Measurements from ENCODE around the gene DDX41.
"Not testable (repeated sequence)": the region's sequence is repeated elsewhere in the genome, so short reads cannot be mapped to it uniquely, and the experiment has no call there.

DDX41 gene

GRCh38 chr5:177490311-177490991 lies 26.3 kb downstream of the DDX41 start:
- H3K27me3 ChIP-seq (ENCODE audit: control insufficient read depth in 1 of 2, insufficient read depth in 2 of 2, low read length in 2 of 2): no peaks in the 10 kb centered on the region
- H3K36me3 ChIP-seq (ENCODE audit: control insufficient read depth in 2 of 2, insufficient read depth in 2 of 2, low read length in 2 of 2): peaks cover 46 to 49% of the 10 kb centered on the region in 2 donors
- H3K9me3 ChIP-seq (ENCODE audit: control insufficient read depth in 2 of 2, low read length in 2 of 2): no peaks in the 10 kb centered on the region
- H3K9ac ChIP-seq (ENCODE audit: low read length in 2 of 2): peak overlapping the region in 1 of 2 donors; percentile 18
- H3K27ac ChIP-seq (ENCODE audit: low read length): peak overlapping the region; percentile 77
- H3K4me3 ChIP-seq (ENCODE audit: low read length in 2 of 2): peak overlapping the region in 1 of 2 donors; percentile 22
- peaks cover 81% of the 10 kb centered on the region for H3K4me1 ChIP-seq (ENCODE audit: control insufficient read depth, insufficient read depth, low read length)

GRCh38 chr5:177489119-177489716 lies 27.5 kb downstream of the DDX41 start:
- H3K36me3 ChIP-seq (ENCODE audit: control insufficient read depth in 2 of 2, insufficient read depth in 2 of 2, low read length in 2 of 2): peaks cover 49 to 56% of the 10 kb centered on the region in 2 donors
- no peaks in the 10 kb centered on the region for H3K9me3 ChIP-seq (ENCODE audit: control insufficient read depth in 2 of 2, low read length in 2 of 2)
- no peak overlapping the region for H3K4me3 ChIP-seq (ENCODE audit: low read length in 2 of 2)
- H3K27me3 ChIP-seq (ENCODE audit: control insufficient read depth in 1 of 2, insufficient read depth in 2 of 2, low read length in 2 of 2): no peaks in the 10 kb centered on the region
- H3K9ac ChIP-seq (ENCODE audit: low read length in 2 of 2): no peak overlapping the region
- H3K27ac ChIP-seq (ENCODE audit: low read length): peak overlapping the region; percentile 77
- peaks cover 81% of the 10 kb centered on the region for H3K4me1 ChIP-seq (ENCODE audit: control insufficient read depth, insufficient read depth, low read length)

- H3K27ac ChIP-seq (ENCODE audit: low read length): peak overlapping the region; percentile 77
- H3K36me3 ChIP-seq (ENCODE audit: control insufficient read depth in 2 of 2, insufficient read depth in 2 of 2, low read length in 2 of 2): peaks cover 52 to 58% of the 10 kb centered on the region in 2 donors
- H3K4me1 ChIP-seq (ENCODE audit: control insufficient read depth, insufficient read depth, low read length): peaks cover 81% of the 10 kb centered on the region
- H3K9me3 ChIP-seq (ENCODE audit: control insufficient read depth in 2 of 2, low read length in 2 of 2): no peaks in the 10 kb centered on the region
- H3K9ac ChIP-seq (ENCODE audit: low read length in 2 of 2): no peak overlapping the region
- no peak overlapping the region for H3K4me3 ChIP-seq (ENCODE audit: low read length in 2 of 2)
- H3K27me3 ChIP-seq (ENCODE audit: control insufficient read depth in 1 of 2, insufficient read depth in 2 of 2, low read length in 2 of 2): no peaks in the 10 kb centered on the region
These were observed 28.8 kb downstream of the DDX41 start for GRCh38 chr5:177487975-177488374.

GRCh38 chr5:177487144-177487543 lies 29.6 kb downstream of the DDX41 start:
- peak overlapping the region; percentile 77 for H3K27ac ChIP-seq (ENCODE audit: low read length)
- no peaks in the 10 kb centered on the region for H3K27me3 ChIP-seq (ENCODE audit: control insufficient read depth in 1 of 2, insufficient read depth in 2 of 2, low read length in 2 of 2)
- H3K9ac ChIP-seq (ENCODE audit: low read length in 2 of 2): no peak overlapping the region
- no peak overlapping the region for H3K4me3 ChIP-seq (ENCODE audit: low read length in 2 of 2)
- H3K4me1 ChIP-seq (ENCODE audit: control insufficient read depth, insufficient read depth, low read length): peaks cover 81% of the 10 kb centered on the region
- peaks cover 50 to 55% of the 10 kb centered on the region in 2 donors for H3K36me3 ChIP-seq (ENCODE audit: control insufficient read depth in 2 of 2, insufficient read depth in 2 of 2, low read length in 2 of 2)
- H3K9me3 ChIP-seq (ENCODE audit: control insufficient read depth in 2 of 2, low read length in 2 of 2): no peaks in the 10 kb centered on the region

- no peak overlapping the region for H3K27ac ChIP-seq (ENCODE audit: low read length)
- H3K9ac ChIP-seq (ENCODE audit: low read length in 2 of 2): no peak overlapping the region
- H3K27me3 ChIP-seq (ENCODE audit: control insufficient read depth in 1 of 2, insufficient read depth in 2 of 2, low read length in 2 of 2): no peaks in the 10 kb centered on the region
- peaks cover 51 to 59% of the 10 kb centered on the region in 2 donors for H3K36me3 ChIP-seq (ENCODE audit: control insufficient read depth in 2 of 2, insufficient read depth in 2 of 2, low read length in 2 of 2)
- no peak overlapping the region for H3K4me3 ChIP-seq (ENCODE audit: low read length in 2 of 2)
- H3K4me1 ChIP-seq (ENCODE audit: control insufficient read depth, insufficient read depth, low read length): peaks cover 80% of the 10 kb centered on the region
- H3K9me3 ChIP-seq (ENCODE audit: control insufficient read depth in 2 of 2, low read length in 2 of 2): no peaks in the 10 kb centered on the region
These were observed 30.5 kb downstream of the DDX41 start for GRCh38 chr5:177486256-177486655.

- H3K27me3 ChIP-seq (ENCODE audit: control insufficient read depth in 1 of 2, insufficient read depth in 2 of 2, low read length in 2 of 2); H3K4me3 ChIP-seq (ENCODE audit: low read length in 2 of 2); H3K9ac ChIP-seq (ENCODE audit: low read length in 2 of 2); H3K9me3 ChIP-seq (ENCODE audit: control insufficient read depth in 2 of 2, low read length in 2 of 2): not testable (repeated sequence)
- Histone ChIP-seq H3K4me1 (ENCODE audit: control insufficient read depth, insufficient read depth, low read length) (peaks cover 78% of the 10 kb centered on the region), H3K27ac (ENCODE audit: low read length) (peak overlapping the region; percentile 78), H3K36me3 (ENCODE audit: control insufficient read depth in 2 of 2, insufficient read depth in 2 of 2, low read length in 2 of 2) (peaks cover 51 to 56% of the 10 kb centered on the region in 2 donors)
These were observed 31.0 kb downstream of the DDX41 start for GRCh38 chr5:177485753-177486152.

- no peak overlapping the region for H3K4me3 ChIP-seq (ENCODE audit: low read length in 2 of 2)
- H3K9ac ChIP-seq (ENCODE audit: low read length in 2 of 2): no peak overlapping the region
- H3K4me1 ChIP-seq (ENCODE audit: control insufficient read depth, insufficient read depth, low read length): peaks cover 77% of the 10 kb centered on the region
- H3K27me3 ChIP-seq (ENCODE audit: control insufficient read depth in 1 of 2, insufficient read depth in 2 of 2, low read length in 2 of 2): no peaks in the 10 kb centered on the region
- peaks cover 45 to 50% of the 10 kb centered on the region in 2 donors for H3K36me3 ChIP-seq (ENCODE audit: control insufficient read depth in 2 of 2, insufficient read depth in 2 of 2, low read length in 2 of 2)
- no peaks in the 10 kb centered on the region for H3K9me3 ChIP-seq (ENCODE audit: control insufficient read depth in 2 of 2, low read length in 2 of 2)
- peak overlapping the region; percentile 78 for H3K27ac ChIP-seq (ENCODE audit: low read length)
These were observed 31.7 kb downstream of the DDX41 start for GRCh38 chr5:177484902-177485549.

- Histone ChIP-seq H3K27me3 (ENCODE audit: control insufficient read depth in 1 of 2, insufficient read depth in 2 of 2, low read length in 2 of 2) (no peaks in the 10 kb centered on the region), H3K9me3 (ENCODE audit: control insufficient read depth in 2 of 2, low read length in 2 of 2) (no peaks in the 10 kb centered on the region), H3K9ac (ENCODE audit: low read length in 2 of 2) (peak overlapping the region in 1 of 2 donors; percentile 2), H3K4me1 (ENCODE audit: control insufficient read depth, insufficient read depth, low read length) (peaks cover 77% of the 10 kb centered on the region), H3K4me3 (ENCODE audit: low read length in 2 of 2) (no peak overlapping the region), H3K27ac (ENCODE audit: low read length) (peak overlapping the region; percentile 78), H3K36me3 (ENCODE audit: control insufficient read depth in 2 of 2, insufficient read depth in 2 of 2, low read length in 2 of 2) (peaks cover 41 to 45% of the 10 kb centered on the region in 2 donors)
These were observed 32.5 kb downstream of the DDX41 start for GRCh38 chr5:177483994-177484901.

GRCh38 chr5:177483042-177483441 lies 33.7 kb downstream of the DDX41 start:
- H3K36me3 ChIP-seq (ENCODE audit: control insufficient read depth in 2 of 2, insufficient read depth in 2 of 2, low read length in 2 of 2): peaks cover 31 to 37% of the 10 kb centered on the region in 2 donors
- H3K9ac ChIP-seq (ENCODE audit: low read length in 2 of 2): no peak overlapping the region
- H3K9me3 ChIP-seq (ENCODE audit: control insufficient read depth in 2 of 2, low read length in 2 of 2): no peaks in the 10 kb centered on the region
- H3K27me3 ChIP-seq (ENCODE audit: control insufficient read depth in 1 of 2, insufficient read depth in 2 of 2, low read length in 2 of 2): no peaks in the 10 kb centered on the region
- H3K27ac ChIP-seq (ENCODE audit: low read length): peak overlapping the region; percentile 78
- peaks cover 84% of the 10 kb centered on the region for H3K4me1 ChIP-seq (ENCODE audit: control insufficient read depth, insufficient read depth, low read length)
- no peak overlapping the region for H3K4me3 ChIP-seq (ENCODE audit: low read length in 2 of 2)

GRCh38 chr5:177482359-177482795 lies 34.4 kb downstream of the DDX41 start:
- Histone ChIP-seq H3K27me3 (ENCODE audit: control insufficient read depth in 1 of 2, insufficient read depth in 2 of 2, low read length in 2 of 2) (no peaks in the 10 kb centered on the region), H3K4me3 (ENCODE audit: low read length in 2 of 2) (no peak overlapping the region), H3K4me1 (ENCODE audit: control insufficient read depth, insufficient read depth, low read length) (peaks cover 87% of the 10 kb centered on the region), H3K9me3 (ENCODE audit: control insufficient read depth in 2 of 2, low read length in 2 of 2) (no peaks in the 10 kb centered on the region), H3K36me3 (ENCODE audit: control insufficient read depth in 2 of 2, insufficient read depth in 2 of 2, low read length in 2 of 2) (peaks cover 24 to 30% of the 10 kb centered on the region in 2 donors), H3K27ac (ENCODE audit: low read length) (peak overlapping the region; percentile 78), H3K9ac (ENCODE audit: low read length in 2 of 2) (no peak overlapping the region)
